SK-N-SH treated with all-trans-retinoic acid at 6 μM for 48 hours (cell line): ENCODE data around the gene CACNA1D.

ENCODE experiments used
- ATAC-seq: fragments of 200-7000 bp; cut with Tn5 transposase; 3 replicates; pipeline ENCODE4 v1.9.1; 2020; ENCODE audit warnings: mild to moderate bottlenecking, moderate library complexity
- ARNTL ChIP-seq: fragments of 450-650 bp; formaldehyde crosslinking; IDR thresholded peaks from 2 replicates; pipeline ENCODE4 v1.5.0; 2020; ENCODE audit warnings: low read depth, mild to moderate bottlenecking, moderate library complexity, borderline replicate concordance
- BACH2 ChIP-seq: fragments of 250-450 bp; sonication (Bioruptor Pico); IDR thresholded peaks from 2 replicates; pipeline ENCODE4 v1.9.0; 2021; ENCODE audit warnings: mild to moderate bottlenecking, borderline replicate concordance
- ESRRG ChIP-seq: fragments of 250-450 bp; sonication (Bioruptor Pico); IDR thresholded peaks from 2 replicates; pipeline ENCODE4 v1.6.1; 2021; ENCODE audit warnings: mild to moderate bottlenecking
- GLIS3 ChIP-seq: fragments of 250-450 bp; sonication (Bioruptor Pico); IDR thresholded peaks from 2 replicates; pipeline ENCODE4 v1.5.0; 2020; ENCODE audit warnings: mild to moderate bottlenecking, moderate library complexity
- ISL1 ChIP-seq: fragments of 250-450 bp; sonication (Bioruptor Pico); IDR thresholded peaks from 2 replicates; pipeline ENCODE4 v2.1.2; 2022; ENCODE audit warnings: mild to moderate bottlenecking, moderate library complexity
- RARB ChIP-seq: fragments of 250-450 bp; sonication (Bioruptor Pico); IDR thresholded peaks from 2 replicates; pipeline ENCODE4 v1.8.0; 2021; ENCODE audit warnings: mild to moderate bottlenecking, moderate library complexity
- SNAI2 ChIP-seq: fragments of 250-450 bp; sonication (Bioruptor Pico); IDR thresholded peaks from 2 replicates; pipeline ENCODE4 v1.5.0; 2020; ENCODE audit warnings: mild to moderate bottlenecking, moderate library complexity
- TCF4 ChIP-seq: fragments of 250-450 bp; sonication (Bioruptor Pico); IDR thresholded peaks from 2 replicates; pipeline ENCODE4 v1.8.0; 2021; ENCODE audit warnings: mild to moderate bottlenecking, moderate library complexity, borderline replicate concordance
- TOX ChIP-seq: fragments of 250-450 bp; sonication (Bioruptor Pico); IDR thresholded peaks from 2 replicates; pipeline ENCODE4 v1.8.0; 2021; ENCODE audit warnings: mild to moderate bottlenecking, moderate library complexity, borderline replicate concordance
- ZC3H10 ChIP-seq: fragments of 250-450 bp; sonication (Bioruptor Pico); IDR thresholded peaks from 2 replicates; pipeline ENCODE4 v1.5.1; 2021; ENCODE audit warnings: mild to moderate bottlenecking, moderate library complexity
- ZFP3 ChIP-seq: fragments of 250-450 bp; sonication (Bioruptor Pico); IDR thresholded peaks from 2 replicates; pipeline ENCODE4 v1.5.0; 2020; ENCODE audit warnings: mild to moderate bottlenecking, moderate library complexity
- ZFP30 ChIP-seq: fragments of 450-650 bp; formaldehyde crosslinking; IDR thresholded peaks from 2 replicates; pipeline ENCODE4 v1.5.0; 2022; ENCODE audit warnings: mild to moderate bottlenecking, moderate library complexity
- ZNF565 ChIP-seq: fragments of 450-650 bp; formaldehyde crosslinking; conservative IDR thresholded peaks from 2 replicates; pipeline ENCODE4 v1.5.0; 2020; ENCODE audit warnings: low read depth, mild to moderate bottlenecking, moderate library complexity
- ZNF70 ChIP-seq: fragments of 450-650 bp; formaldehyde crosslinking; IDR thresholded peaks from 2 replicates; pipeline ENCODE4 v1.5.0; 2020; ENCODE audit warnings: mild to moderate bottlenecking, moderate library complexity
- ZNF8 ChIP-seq: fragments of 450-650 bp; formaldehyde crosslinking; IDR thresholded peaks from 2 replicates; pipeline ENCODE4 v1.5.0; 2020; ENCODE audit warnings: mild to moderate bottlenecking, moderate library complexity
- TF ChIP-seq, protein P1 (sequence below): fragments of 250-450 bp; sonication (Bioruptor Pico); IDR thresholded peaks from 2 replicates; pipeline ENCODE4 v1.5.1; 2021; ENCODE audit warnings: mild to moderate bottlenecking, moderate library complexity
- TF ChIP-seq, protein P2 (sequence below): fragments of 250-450 bp; sonication (Bioruptor Pico); IDR thresholded peaks from 2 replicates; pipeline ENCODE4 v1.5.1; 2020; ENCODE audit warnings: low read depth, mild to moderate bottlenecking, moderate library complexity
- TF ChIP-seq, protein P3 (sequence below): fragments of 250-450 bp; sonication (Bioruptor Pico); IDR thresholded peaks from 2 replicates; pipeline ENCODE4 v1.8.0; 2020; ENCODE audit warnings: mild to moderate bottlenecking, moderate library complexity, borderline replicate concordance
- TF ChIP-seq, protein P4 (sequence below): fragments of 250-450 bp; sonication (Bioruptor Pico); IDR thresholded peaks from 2 replicates; pipeline ENCODE4 v1.5.0; 2020; ENCODE audit warnings: mild to moderate bottlenecking, moderate library complexity

CACNA1D gene

DNA sequence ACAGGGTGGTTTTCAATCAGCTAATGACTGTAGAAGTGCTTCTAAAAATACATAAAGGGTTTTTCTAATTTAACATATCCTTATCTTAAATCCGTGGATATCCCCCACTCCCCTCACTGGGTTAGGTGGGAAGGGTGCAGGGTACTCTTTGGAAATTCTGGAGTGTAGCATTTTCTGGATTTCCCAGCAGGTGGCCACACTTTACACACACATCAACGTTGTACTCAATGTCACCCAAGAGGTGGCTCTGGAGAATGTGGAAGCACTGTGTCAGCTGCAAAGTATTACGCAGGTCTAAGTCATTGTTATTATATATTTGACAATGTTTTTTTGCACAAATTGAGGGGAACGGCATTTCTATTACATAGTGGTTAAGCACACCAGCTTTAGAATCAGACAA is 183.0 kb downstream of the CACNA1D start (continued):
- TF ChIP-seq, protein P1, sequence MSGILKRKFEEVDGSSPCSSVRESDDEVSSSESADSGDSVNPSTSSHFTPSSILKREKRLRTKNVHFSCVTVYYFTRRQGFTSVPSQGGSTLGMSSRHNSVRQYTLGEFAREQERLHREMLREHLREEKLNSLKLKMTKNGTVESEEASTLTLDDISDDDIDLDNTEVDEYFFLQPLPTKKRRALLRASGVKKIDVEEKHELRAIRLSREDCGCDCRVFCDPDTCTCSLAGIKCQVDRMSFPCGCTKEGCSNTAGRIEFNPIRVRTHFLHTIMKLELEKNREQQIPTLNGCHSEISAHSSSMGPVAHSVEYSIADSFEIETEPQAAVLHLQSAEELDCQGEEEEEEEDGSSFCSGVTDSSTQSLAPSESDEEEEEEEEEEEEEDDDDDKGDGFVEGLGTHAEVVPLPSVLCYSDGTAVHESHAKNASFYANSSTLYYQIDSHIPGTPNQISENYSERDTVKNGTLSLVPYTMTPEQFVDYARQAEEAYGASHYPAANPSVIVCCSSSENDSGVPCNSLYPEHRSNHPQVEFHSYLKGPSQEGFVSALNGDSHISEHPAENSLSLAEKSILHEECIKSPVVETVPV (CRISPR knock-in tag), result no peak
- TF ChIP-seq ZFP30 (CRISPR knock-in tag) (no peak), GLIS3 (CRISPR knock-in tag) (no peak), TCF4 (no peak), BACH2 (no peak), ZC3H10 (CRISPR knock-in tag) (no peak), ARNTL (CRISPR knock-in tag) (no peak), SNAI2 (CRISPR knock-in tag) (no peak), ZNF8 (CRISPR knock-in tag) (no peak), ESRRG (no peak)
- TF ChIP-seq, protein P2, sequence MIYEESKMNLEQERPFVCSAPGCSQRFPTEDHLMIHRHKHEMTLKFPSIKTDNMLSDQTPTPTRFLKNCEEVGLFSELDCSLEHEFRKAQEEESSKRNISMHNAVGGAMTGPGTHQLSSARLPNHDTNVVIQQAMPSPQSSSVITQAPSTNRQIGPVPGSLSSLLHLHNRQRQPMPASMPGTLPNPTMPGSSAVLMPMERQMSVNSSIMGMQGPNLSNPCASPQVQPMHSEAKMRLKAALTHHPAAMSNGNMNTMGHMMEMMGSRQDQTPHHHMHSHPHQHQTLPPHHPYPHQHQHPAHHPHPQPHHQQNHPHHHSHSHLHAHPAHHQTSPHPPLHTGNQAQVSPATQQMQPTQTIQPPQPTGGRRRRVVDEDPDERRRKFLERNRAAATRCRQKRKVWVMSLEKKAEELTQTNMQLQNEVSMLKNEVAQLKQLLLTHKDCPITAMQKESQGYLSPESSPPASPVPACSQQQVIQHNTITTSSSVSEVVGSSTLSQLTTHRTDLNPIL (CRISPR knock-in tag), result no peak
- TF ChIP-seq, all 23 proteins: peak for 0

DNA sequence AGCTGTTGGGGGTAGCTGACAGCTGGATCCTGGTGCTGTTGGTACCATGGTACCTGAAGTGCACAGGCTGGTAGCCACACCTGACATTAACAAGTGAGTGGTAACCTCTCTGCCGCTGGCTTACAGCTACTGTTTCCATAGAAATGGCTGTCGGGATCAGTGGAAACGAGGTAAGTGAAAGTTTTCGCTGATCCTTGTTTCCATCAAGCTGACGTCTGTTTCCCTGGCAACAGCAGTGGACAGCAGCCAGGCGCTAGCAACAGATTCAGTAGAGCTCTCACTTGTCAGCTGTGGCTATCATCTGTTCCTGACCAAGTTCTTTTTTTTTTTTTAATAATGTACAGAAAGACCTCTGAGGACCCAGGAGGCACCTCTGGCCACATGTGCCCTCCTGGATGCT is 185.6 kb downstream of the CACNA1D start:
- TF ChIP-seq, protein P3, sequence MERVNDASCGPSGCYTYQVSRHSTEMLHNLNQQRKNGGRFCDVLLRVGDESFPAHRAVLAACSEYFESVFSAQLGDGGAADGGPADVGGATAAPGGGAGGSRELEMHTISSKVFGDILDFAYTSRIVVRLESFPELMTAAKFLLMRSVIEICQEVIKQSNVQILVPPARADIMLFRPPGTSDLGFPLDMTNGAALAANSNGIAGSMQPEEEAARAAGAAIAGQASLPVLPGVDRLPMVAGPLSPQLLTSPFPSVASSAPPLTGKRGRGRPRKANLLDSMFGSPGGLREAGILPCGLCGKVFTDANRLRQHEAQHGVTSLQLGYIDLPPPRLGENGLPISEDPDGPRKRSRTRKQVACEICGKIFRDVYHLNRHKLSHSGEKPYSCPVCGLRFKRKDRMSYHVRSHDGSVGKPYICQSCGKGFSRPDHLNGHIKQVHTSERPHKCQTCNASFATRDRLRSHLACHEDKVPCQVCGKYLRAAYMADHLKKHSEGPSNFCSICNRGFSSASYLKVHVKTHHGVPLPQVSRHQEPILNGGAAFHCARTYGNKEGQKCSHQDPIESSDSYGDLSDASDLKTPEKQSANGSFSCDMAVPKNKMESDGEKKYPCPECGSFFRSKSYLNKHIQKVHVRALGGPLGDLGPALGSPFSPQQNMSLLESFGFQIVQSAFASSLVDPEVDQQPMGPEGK (CRISPR knock-in tag), result no peak
- TF ChIP-seq ARNTL (CRISPR knock-in tag), result no peak
- TF ChIP-seq SNAI2 (CRISPR knock-in tag), result no peak
- TF ChIP-seq, protein P1 (CRISPR knock-in tag), result no peak
- TF ChIP-seq TOX, result no peak
- TF ChIP-seq ZNF70 (CRISPR knock-in tag), result no peak
- TF ChIP-seq BACH2, result no peak
- no peak for TF ChIP-seq ISL1 (CRISPR knock-in tag)
- TF ChIP-seq, all 23 proteins: peak for 0

DNA sequence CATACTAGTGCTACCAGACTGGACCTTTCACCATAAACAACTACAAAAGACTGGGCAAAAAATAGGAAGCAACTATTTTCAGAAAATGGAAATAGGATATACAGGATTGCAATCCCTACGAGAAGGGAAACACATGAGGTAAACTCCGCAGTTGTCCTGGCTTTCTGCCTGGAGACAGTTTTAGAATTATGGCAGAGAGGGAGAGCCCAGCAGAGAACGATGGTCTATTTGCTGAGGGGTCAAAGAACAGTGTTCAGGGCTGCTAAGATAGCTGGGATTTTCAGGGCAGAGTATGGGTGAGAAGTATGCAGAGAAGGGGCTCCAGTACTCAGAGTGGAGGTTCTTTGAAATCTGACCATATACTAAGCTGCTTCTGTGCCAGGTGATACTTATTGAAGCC is 188.4 kb downstream of the CACNA1D start:
- ATAC-seq, result no peak
- TF ChIP-seq ZNF565 (CRISPR knock-in tag), result no peak
- TF ChIP-seq TCF4, result no peak

More for the DNA sequence above, 185.6 kb downstream of the CACNA1D start:
- ATAC-seq, result peak; percentile 61; the same call in 2 of the 3 replicates

DNA sequence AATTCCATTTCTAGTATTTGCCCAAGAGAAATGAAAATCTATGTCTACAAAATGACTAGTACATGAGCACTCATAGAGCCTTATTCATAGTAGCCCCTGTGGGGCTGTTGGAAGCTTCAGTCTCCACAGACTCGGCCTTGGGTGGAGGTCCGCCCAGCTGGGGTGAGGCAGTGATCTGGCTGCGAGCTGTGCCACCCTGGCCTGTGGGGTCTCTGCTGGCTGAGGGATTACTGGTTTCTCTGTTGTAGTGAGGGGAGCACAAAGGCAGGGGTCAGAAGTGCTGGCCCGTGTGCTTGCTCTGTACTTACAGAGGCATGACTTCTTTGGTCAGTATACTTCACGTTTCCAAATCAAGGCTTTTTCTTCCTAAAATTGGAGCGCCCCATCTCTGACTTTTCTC is 193.7 kb downstream of the CACNA1D start:
- ATAC-seq, result no peak
- TF ChIP-seq, protein P4, sequence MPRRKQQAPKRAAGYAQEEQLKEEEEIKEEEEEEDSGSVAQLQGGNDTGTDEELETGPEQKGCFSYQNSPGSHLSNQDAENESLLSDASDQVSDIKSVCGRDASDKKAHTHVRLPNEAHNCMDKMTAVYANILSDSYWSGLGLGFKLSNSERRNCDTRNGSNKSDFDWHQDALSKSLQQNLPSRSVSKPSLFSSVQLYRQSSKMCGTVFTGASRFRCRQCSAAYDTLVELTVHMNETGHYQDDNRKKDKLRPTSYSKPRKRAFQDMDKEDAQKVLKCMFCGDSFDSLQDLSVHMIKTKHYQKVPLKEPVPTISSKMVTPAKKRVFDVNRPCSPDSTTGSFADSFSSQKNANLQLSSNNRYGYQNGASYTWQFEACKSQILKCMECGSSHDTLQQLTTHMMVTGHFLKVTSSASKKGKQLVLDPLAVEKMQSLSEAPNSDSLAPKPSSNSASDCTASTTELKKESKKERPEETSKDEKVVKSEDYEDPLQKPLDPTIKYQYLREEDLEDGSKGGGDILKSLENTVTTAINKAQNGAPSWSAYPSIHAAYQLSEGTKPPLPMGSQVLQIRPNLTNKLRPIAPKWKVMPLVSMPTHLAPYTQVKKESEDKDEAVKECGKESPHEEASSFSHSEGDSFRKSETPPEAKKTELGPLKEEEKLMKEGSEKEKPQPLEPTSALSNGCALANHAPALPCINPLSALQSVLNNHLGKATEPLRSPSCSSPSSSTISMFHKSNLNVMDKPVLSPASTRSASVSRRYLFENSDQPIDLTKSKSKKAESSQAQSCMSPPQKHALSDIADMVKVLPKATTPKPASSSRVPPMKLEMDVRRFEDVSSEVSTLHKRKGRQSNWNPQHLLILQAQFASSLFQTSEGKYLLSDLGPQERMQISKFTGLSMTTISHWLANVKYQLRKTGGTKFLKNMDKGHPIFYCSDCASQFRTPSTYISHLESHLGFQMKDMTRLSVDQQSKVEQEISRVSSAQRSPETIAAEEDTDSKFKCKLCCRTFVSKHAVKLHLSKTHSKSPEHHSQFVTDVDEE, result no peak
- TF ChIP-seq GLIS3 (CRISPR knock-in tag), result no peak
- TF ChIP-seq, protein P3 (CRISPR knock-in tag), result no peak
- no peak for TF ChIP-seq ESRRG
- no peak for TF ChIP-seq ZFP3 (CRISPR knock-in tag)
- TF ChIP-seq SNAI2 (CRISPR knock-in tag), result no peak
- TF ChIP-seq, protein P2 (CRISPR knock-in tag), result no peak
- TF ChIP-seq ZNF565 (CRISPR knock-in tag), result no peak
- TF ChIP-seq ZFP30 (CRISPR knock-in tag), result no peak
- TF ChIP-seq ZC3H10 (CRISPR knock-in tag), result no peak
- no peak for TF ChIP-seq ZNF70 (CRISPR knock-in tag)
- TF ChIP-seq, protein P1 (CRISPR knock-in tag), result no peak
- no peak for TF ChIP-seq ISL1 (CRISPR knock-in tag)
- TF ChIP-seq RARB (CRISPR knock-in tag), result no peak
- no peak for TF ChIP-seq BACH2
